ENCODE data around the gene OTOGL.
"Not testable (repeated sequence)": the region's sequence is repeated elsewhere in the genome, so short reads cannot be mapped to it uniquely, and the experiment has no call there.

Gene OTOGL

DNA sequence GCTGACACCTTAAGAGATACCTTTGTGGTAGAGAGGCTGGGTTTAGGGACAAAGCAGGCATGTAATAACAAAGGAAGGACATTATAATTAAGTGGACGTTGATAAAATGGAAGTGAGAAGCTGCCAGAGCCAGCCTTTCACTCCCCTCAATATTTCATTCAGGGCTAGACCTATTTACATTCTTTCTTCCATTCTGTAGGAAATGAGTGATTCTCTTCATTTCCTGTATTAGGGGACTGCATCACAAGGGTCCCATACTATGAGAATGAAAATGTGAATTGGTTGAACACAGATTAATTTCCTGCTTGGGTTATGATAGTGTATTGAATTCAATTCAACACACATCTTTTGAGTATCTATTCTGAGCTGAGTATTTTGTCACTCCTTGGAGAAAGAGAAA lies 143.0 kb downstream of the OTOGL start:
- in situ Hi-C loops (cut with HindIII; ENCODE audit: low pct_ligation_motif_present, low sequenced_read_pairs) = no loop called here
- DNase-seq = no peak
- Histone ChIP-seq H3K27me3 (replicated peaks) (no peaks in the 10 kb centered on the region), H3K4me3 (ENCODE audit: low read depth, low read length) (no peak overlapping the region), H3K36me3 (replicated peaks) (no peaks in the 10 kb centered on the region), H3K27ac (no peak overlapping the region)
- TF ChIP-seq, protein P1, sequence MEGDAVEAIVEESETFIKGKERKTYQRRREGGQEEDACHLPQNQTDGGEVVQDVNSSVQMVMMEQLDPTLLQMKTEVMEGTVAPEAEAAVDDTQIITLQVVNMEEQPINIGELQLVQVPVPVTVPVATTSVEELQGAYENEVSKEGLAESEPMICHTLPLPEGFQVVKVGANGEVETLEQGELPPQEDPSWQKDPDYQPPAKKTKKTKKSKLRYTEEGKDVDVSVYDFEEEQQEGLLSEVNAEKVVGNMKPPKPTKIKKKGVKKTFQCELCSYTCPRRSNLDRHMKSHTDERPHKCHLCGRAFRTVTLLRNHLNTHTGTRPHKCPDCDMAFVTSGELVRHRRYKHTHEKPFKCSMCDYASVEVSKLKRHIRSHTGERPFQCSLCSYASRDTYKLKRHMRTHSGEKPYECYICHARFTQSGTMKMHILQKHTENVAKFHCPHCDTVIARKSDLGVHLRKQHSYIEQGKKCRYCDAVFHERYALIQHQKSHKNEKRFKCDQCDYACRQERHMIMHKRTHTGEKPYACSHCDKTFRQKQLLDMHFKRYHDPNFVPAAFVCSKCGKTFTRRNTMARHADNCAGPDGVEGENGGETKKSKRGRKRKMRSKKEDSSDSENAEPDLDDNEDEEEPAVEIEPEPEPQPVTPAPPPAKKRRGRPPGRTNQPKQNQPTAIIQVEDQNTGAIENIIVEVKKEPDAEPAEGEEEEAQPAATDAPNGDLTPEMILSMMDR (IDR thresholded peaks at IDR 0.05; ENCODE audit: low read depth, low read length, missing control alignments) = no peak

DNA sequence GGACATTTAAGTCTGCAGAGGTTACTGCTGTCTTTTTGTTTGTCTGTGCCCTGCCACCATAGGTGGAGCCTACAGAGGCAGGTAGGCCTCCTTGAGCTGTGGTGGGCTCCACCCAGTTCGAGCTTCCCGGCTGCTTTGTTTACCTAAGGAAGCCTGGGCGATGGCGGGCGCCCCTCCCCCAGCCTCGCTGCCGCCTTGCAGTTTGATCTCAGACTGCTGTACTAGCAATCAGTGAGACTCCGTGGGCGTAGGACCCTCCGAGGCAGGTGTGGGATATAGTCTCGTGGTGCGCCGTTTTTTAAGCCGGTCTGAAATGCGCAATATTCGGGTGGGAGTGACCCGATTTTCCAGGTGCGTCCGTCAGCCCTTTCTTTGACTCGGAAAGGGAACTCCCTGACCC lies 150.2 kb downstream of the OTOGL start:
- H3K27me3 ChIP-seq (replicated peaks); in situ Hi-C loops (cut with HindIII; ENCODE audit: low pct_ligation_motif_present, low sequenced_read_pairs); H3K4me3 ChIP-seq (ENCODE audit: low read depth, low read length); DNase-seq; H3K36me3 ChIP-seq (replicated peaks); H3K27ac ChIP-seq: not testable (repeated sequence)

DNA sequence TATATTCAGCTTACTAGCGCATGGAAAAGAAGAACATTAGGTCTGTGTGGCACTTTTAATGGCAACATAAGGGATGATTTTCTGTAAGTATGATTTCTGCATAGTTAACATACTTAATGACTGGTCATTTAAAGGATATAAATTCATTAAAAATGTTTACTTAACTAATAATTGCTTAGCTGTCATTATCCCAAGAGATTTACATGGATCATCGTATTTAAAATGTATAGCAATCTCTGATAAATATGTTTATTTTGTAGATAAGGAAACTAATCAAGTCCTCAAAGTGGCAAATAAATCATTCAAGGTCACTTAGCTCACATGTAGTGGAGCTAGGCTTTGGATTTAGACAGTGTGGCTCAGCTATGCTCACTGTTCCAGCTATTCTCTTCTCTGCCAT lies 158.6 kb downstream of the OTOGL start:
- H3K27me3 ChIP-seq (replicated peaks) = no peaks in the 10 kb centered on the region
- H3K36me3 ChIP-seq (replicated peaks) = no peaks in the 10 kb centered on the region
- H3K27ac ChIP-seq = no peak overlapping the region
- in situ Hi-C loops (cut with HindIII; ENCODE audit: low pct_ligation_motif_present, low sequenced_read_pairs) = no loop called here
- H3K4me3 ChIP-seq (ENCODE audit: low read depth, low read length) = no peak overlapping the region
- DNase-seq = no peak
- TF ChIP-seq, protein P1 (IDR thresholded peaks at IDR 0.05; ENCODE audit: low read depth, low read length, missing control alignments) = no peak

DNA sequence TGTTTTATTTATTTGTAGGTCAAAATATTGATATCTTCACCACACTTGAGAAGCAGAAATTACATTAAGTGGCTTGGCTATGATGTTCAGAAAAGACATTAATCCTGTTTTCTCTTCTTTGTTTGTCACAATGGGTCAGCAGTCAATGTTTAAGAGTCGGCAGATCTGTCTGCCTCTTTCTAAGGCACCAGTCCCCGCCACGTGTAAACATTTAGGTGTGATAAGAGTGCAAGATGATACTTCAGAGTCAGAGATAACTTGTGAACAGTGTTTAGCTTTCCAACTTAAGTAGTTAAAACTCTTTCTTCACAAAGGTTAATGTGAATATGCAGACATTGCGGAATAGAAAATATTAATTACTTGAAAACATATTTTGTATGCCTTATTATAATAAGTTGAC lies 160.9 kb downstream of the OTOGL start:
- in situ Hi-C loops (cut with HindIII; ENCODE audit: low pct_ligation_motif_present, low sequenced_read_pairs) = no loop called here
- DNase-seq = no peak
- Histone ChIP-seq H3K27me3 (replicated peaks) (no peaks in the 10 kb centered on the region), H3K27ac (no peak overlapping the region), H3K4me3 (ENCODE audit: low read depth, low read length) (no peak overlapping the region), H3K36me3 (replicated peaks) (no peaks in the 10 kb centered on the region)
- TF ChIP-seq, protein P1 (IDR thresholded peaks at IDR 0.05; ENCODE audit: low read depth, low read length, missing control alignments) = no peak

DNA sequence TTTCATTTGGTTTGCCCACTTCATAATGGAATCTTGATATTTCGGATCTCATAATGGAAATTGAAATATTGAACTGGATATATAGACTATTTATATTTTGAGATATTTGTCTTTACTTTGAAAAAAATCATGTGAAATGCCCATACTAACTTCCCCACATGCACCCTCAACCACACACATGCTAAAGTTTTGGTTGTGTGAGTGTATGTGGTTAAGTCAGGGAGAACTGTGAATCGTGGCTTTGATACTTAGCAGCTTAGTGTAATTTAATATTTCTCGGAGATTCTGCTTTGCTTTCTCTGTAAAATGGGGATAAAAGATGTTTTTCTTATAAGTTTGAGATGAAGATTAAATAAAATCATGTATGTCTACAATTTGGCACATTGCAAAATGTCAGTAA lies 162.1 kb downstream of the OTOGL start:
- H3K4me3 ChIP-seq (ENCODE audit: low read depth, low read length) = no peak overlapping the region
- in situ Hi-C loops (cut with HindIII; ENCODE audit: low pct_ligation_motif_present, low sequenced_read_pairs) = no loop called here
- H3K36me3 ChIP-seq (replicated peaks) = no peaks in the 10 kb centered on the region
- H3K27ac ChIP-seq = no peak overlapping the region
- H3K27me3 ChIP-seq (replicated peaks) = no peaks in the 10 kb centered on the region
- no peak for DNase-seq
- TF ChIP-seq, protein P1 (IDR thresholded peaks at IDR 0.05; ENCODE audit: low read depth, low read length, missing control alignments) = no peak

DNA sequence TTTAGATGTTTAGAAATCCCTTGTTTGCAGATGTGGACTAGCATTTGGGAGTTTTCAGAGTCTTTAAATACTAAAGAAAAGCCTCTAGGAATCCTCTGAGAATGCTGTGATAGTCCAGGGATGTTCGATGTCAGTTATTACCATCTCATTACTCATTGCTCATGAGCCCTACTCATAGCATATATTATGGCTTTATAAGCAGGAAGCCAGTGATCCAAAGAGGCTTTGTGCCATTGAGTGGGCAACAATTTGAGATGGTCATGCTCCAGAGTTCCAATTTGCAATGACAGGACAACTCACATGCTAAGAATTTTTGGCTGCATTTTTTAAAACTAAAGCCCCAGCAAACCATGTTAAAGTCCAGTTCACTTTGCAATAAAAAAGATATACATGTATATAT lies 163.0 kb downstream of the OTOGL start:
- H3K27me3 ChIP-seq (replicated peaks) = no peaks in the 10 kb centered on the region
- TF ChIP-seq, protein P1 (IDR thresholded peaks at IDR 0.05; ENCODE audit: low read depth, low read length, missing control alignments) = no peak
- DNase-seq = no peak
- no peak overlapping the region for H3K27ac ChIP-seq
- H3K4me3 ChIP-seq (ENCODE audit: low read depth, low read length) = no peak overlapping the region
- in situ Hi-C loops (cut with HindIII; ENCODE audit: low pct_ligation_motif_present, low sequenced_read_pairs) = no loop called here
- H3K36me3 ChIP-seq (replicated peaks) = no peaks in the 10 kb centered on the region

All from brain microvascular endothelial cell (primary cell).